Breast epithelium (tissue), 3 donors: Measurements from ENCODE around the gene PCDHA1.

Experiments
- CTCF ChIP-seq, 3 donors: fragments of 450-650 bp; IDR thresholded peaks; one replicate each; pipeline ENCODE4 v1.5.1; 2016 to 2017; ENCODE audit warnings: antibody characterized with exemption in 3 of 3, mild to moderate bottlenecking in 3 of 3, moderate library complexity in 3 of 3
- POLR2AphosphoS5 ChIP-seq, 3 donors: sonication (generic); formaldehyde crosslinking; IDR thresholded peaks; one replicate each; pipeline ENCODE4 v1.6.1; 2017; ENCODE audit warnings: antibody characterized with exemption in 3 of 3

- TF ChIP-seq CTCF (IDR thresholded peaks at IDR 0.05) (no peak), POLR2AphosphoS5 (IDR thresholded peaks at IDR 0.05) (no peak)
Observed at GRCh38 chr5:140796718-140797095, 10.8 kb downstream of the PCDHA1 start.
